Mesenteric fat pad (tissue), 1 donor: ENCODE results near the gene AP3B1. TPM values are rescaled to one million over a fixed set of nuclear protein-coding genes. Genes with fewer than 3 reads are reported as not detected.

Experiments
- DNase-seq: peaks from one replicate; pipeline ENCODE4 v3.0.0-alpha.2; 2020; ENCODE audit warnings: low spot score
- total RNA-seq: library from RNA; stranded (reverse); fragmentation: NEBNext Ultra II Directional; extraction: Animal tissue kit (Norgen Biotek cat#: 25700); gene quantifications from one replicate; pipeline ENCODE4 v1.2.1, GENCODE V29; 2021
- donor health status: DM: yes; HTN: yes; CAD: no.

The AP3B1 gene
- total RNA-seq, 1 donor from 2014 or later, result 39.8 TPM

GRCh38 chr5:78293851-78294247, 649 bp downstream of the AP3B1 start:
- DNase-seq, result no peak

- no peak for DNase-seq
Observed at GRCh38 chr5:78291687-78292086, 2.8 kb downstream of the AP3B1 start.

GRCh38 chr5:78289911-78290310, 4.6 kb downstream of the AP3B1 start:
- DNase-seq, result no peak

- DNase-seq, result no peak
Observed at GRCh38 chr5:78288246-78288645, 6.3 kb downstream of the AP3B1 start.

GRCh38 chr5:78287833-78288232, 6.7 kb downstream of the AP3B1 start:
- no peak for DNase-seq

GRCh38 chr5:78287169-78287568, 7.3 kb downstream of the AP3B1 start:
- DNase-seq, result no peak

GRCh38 chr5:78286290-78286689, 8.2 kb downstream of the AP3B1 start:
- no peak for DNase-seq

- DNase-seq, result no peak
Observed at GRCh38 chr5:78283802-78284201, 10.7 kb downstream of the AP3B1 start.

- no peak for DNase-seq
Observed at GRCh38 chr5:78283105-78283504, 11.4 kb downstream of the AP3B1 start.

- no peak for DNase-seq
Observed at GRCh38 chr5:78280261-78280660, 14.2 kb downstream of the AP3B1 start.

GRCh38 chr5:78279194-78279593, 15.3 kb downstream of the AP3B1 start:
- no peak for DNase-seq

GRCh38 chr5:78277715-78278114, 16.8 kb downstream of the AP3B1 start:
- no peak for DNase-seq

- DNase-seq, result no peak
Observed at GRCh38 chr5:78275998-78276543, 18.4 kb downstream of the AP3B1 start.

GRCh38 chr5:78274540-78275197, 19.8 kb downstream of the AP3B1 start:
- no peak for DNase-seq

GRCh38 chr5:78273436-78273835, 21.1 kb downstream of the AP3B1 start:
- no peak for DNase-seq

GRCh38 chr5:78271766-78272165, 22.7 kb downstream of the AP3B1 start:
- no peak for DNase-seq

GRCh38 chr5:78269088-78269703, 25.3 kb downstream of the AP3B1 start:
- no peak for DNase-seq

GRCh38 chr5:78268356-78268755, 26.1 kb downstream of the AP3B1 start:
- no peak for DNase-seq

GRCh38 chr5:78265163-78265562, 29.3 kb downstream of the AP3B1 start:
- DNase-seq, result no peak

- DNase-seq, result no peak
Observed at GRCh38 chr5:78264600-78264999, 29.9 kb downstream of the AP3B1 start.

GRCh38 chr5:78260771-78261170, 33.7 kb downstream of the AP3B1 start:
- no peak for DNase-seq

GRCh38 chr5:78253201-78253600, 41.3 kb downstream of the AP3B1 start:
- DNase-seq, result no peak

GRCh38 chr5:78252715-78253114, 41.8 kb downstream of the AP3B1 start:
- no peak for DNase-seq
